Measurements from ENCODE around the gene MPC1L. TPM values are rescaled to one million over a fixed set of nuclear protein-coding genes. Genes with fewer than 3 reads are reported as not detected.

Gene MPC1L
- total RNA-seq, 4 donors from 2014 or later: not detected

DNA sequence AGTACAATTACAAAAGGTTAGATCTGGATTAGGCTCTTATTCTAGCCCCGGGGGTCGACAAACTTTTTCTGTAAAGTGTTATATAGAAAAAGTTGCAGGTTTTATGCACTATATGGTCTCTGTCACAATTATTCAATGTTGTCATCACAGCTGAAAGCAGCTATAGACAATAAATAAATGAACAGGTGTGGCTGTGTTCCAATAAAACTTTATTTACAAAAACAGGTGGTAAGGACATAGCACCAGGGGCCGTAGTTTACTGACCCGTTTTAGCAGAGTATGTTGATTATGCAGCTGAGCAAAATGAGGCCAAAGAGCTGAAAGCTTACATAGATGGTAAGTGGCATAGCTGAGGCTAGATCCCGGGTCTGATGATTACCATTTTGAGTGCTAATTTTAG, 37.2 kb downstream of the MPC1L start:
- intact Hi-C loops (cut with DNase I; ENCODE audit: low total_unique reads): no loop called here
- peaks cover 0 to 4% (median 0%) of the 10 kb centered on the region in 4 donors for H3K36me3 ChIP-seq
- H3K27me3 ChIP-seq: no peaks in the 10 kb centered on the region
- WGBS, 2 donors (ENCODE audit: low coverage in 1 of 2): 87 to 94% methylated on average over 2 to 5 of the region's 5 CpGs
- no peaks in the 10 kb centered on the region for H3K4me1 ChIP-seq
- H3K4me3 ChIP-seq: no peak overlapping the region
- no peaks in the 10 kb centered on the region for H3K9me3 ChIP-seq
- in situ Hi-C loops (cut with MboI; ENCODE audit: low pct_ligation_motif_present in 1 of 4, low pct_unique_long_range_greater_than_20kb in 1 of 4, low sequenced_read_pairs in 3 of 4): loop anchor here (25.0 kb wide), 3 partner anchors 127 to 477 kb away; no protein-coding TSS in a partner anchor
- no peak for DNase-seq
- no peak for TF ChIP-seq EP300 (IDR thresholded peaks at IDR 0.05; ENCODE audit: low read depth)
- H3K27ac ChIP-seq: no peak overlapping the region

- 100% methylated on average over 1 to 2 of the region's 2 CpGs for WGBS, 2 donors (ENCODE audit: low coverage in 1 of 2)
- no peaks in the 10 kb centered on the region for H3K27me3 ChIP-seq
- H3K36me3 ChIP-seq: peaks cover 0 to 4% (median 0%) of the 10 kb centered on the region in 4 donors
- intact Hi-C loops (cut with DNase I; ENCODE audit: low total_unique reads) (no loop called here), in situ Hi-C loops (cut with MboI; ENCODE audit: low pct_ligation_motif_present in 1 of 4, low pct_unique_long_range_greater_than_20kb in 1 of 4, low sequenced_read_pairs in 3 of 4) (loop anchor here (25.0 kb wide), 3 partner anchors 126 to 476 kb away; no protein-coding TSS in a partner anchor)
- no peak for DNase-seq
- no peak overlapping the region for H3K4me3 ChIP-seq
- no peak for TF ChIP-seq POLR2A (IDR thresholded peaks at IDR 0.05)
- no peaks in the 10 kb centered on the region for H3K4me1 ChIP-seq
- H3K27ac ChIP-seq: no peak overlapping the region
- H3K9me3 ChIP-seq: no peaks in the 10 kb centered on the region
Measured at GRCh38 chrX:40661489-40661888, 38.3 kb downstream of the MPC1L start.

GRCh38 chrX:40663078-40663740, 40.0 kb downstream of the MPC1L start:
- Histone ChIP-seq H3K27me3 (no peaks in the 10 kb centered on the region), H3K9me3 (no peaks in the 10 kb centered on the region), H3K4me1 (no peaks in the 10 kb centered on the region), H3K36me3 (peaks cover 0 to under 1% (median 0%) of the 10 kb centered on the region in 4 donors), H3K4me3 (no peak overlapping the region), H3K27ac (no peak overlapping the region)
- in situ Hi-C loops (cut with MboI; ENCODE audit: low pct_ligation_motif_present in 1 of 4, low pct_unique_long_range_greater_than_20kb in 1 of 4, low sequenced_read_pairs in 3 of 4) (loop anchor here (25.0 kb wide), 3 partner anchors 124 to 474 kb away; no protein-coding TSS in a partner anchor), intact Hi-C loops (cut with DNase I; ENCODE audit: low total_unique reads) (no loop called here)
- WGBS, 2 donors (ENCODE audit: low coverage in 1 of 2): 91% methylated on average over 3 of the region's 3 CpGs; no CpG with 5 or more reads in 1 of the 2 donors
- DNase-seq: no peak
- TF ChIP-seq POLR2AphosphoS5 (IDR thresholded peaks at IDR 0.05) (no peak), POLR2A (IDR thresholded peaks at IDR 0.05) (no peak), EP300 (IDR thresholded peaks at IDR 0.05; ENCODE audit: low read depth) (no peak)
- TF ChIP-seq, protein P1, sequence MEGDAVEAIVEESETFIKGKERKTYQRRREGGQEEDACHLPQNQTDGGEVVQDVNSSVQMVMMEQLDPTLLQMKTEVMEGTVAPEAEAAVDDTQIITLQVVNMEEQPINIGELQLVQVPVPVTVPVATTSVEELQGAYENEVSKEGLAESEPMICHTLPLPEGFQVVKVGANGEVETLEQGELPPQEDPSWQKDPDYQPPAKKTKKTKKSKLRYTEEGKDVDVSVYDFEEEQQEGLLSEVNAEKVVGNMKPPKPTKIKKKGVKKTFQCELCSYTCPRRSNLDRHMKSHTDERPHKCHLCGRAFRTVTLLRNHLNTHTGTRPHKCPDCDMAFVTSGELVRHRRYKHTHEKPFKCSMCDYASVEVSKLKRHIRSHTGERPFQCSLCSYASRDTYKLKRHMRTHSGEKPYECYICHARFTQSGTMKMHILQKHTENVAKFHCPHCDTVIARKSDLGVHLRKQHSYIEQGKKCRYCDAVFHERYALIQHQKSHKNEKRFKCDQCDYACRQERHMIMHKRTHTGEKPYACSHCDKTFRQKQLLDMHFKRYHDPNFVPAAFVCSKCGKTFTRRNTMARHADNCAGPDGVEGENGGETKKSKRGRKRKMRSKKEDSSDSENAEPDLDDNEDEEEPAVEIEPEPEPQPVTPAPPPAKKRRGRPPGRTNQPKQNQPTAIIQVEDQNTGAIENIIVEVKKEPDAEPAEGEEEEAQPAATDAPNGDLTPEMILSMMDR (IDR thresholded peaks at IDR 0.05): no peak

GRCh38 chrX:40663880-40664630, 40.8 kb downstream of the MPC1L start:
- in situ Hi-C loops (cut with MboI; ENCODE audit: low pct_ligation_motif_present in 1 of 4, low pct_unique_long_range_greater_than_20kb in 1 of 4, low sequenced_read_pairs in 3 of 4) (loop anchor here (25.0 kb wide), 3 partner anchors 123 to 473 kb away; no protein-coding TSS in a partner anchor), intact Hi-C loops (cut with DNase I; ENCODE audit: low total_unique reads) (no loop called here)
- TF ChIP-seq, protein P1 (IDR thresholded peaks at IDR 0.05): peak in 2 of 5 experiments; percentile 8 to 28
- no peak for TF ChIP-seq POLR2AphosphoS5 (IDR thresholded peaks at IDR 0.05)
- no peak for TF ChIP-seq POLR2A (IDR thresholded peaks at IDR 0.05)
- no peak for TF ChIP-seq EP300 (IDR thresholded peaks at IDR 0.05; ENCODE audit: low read depth)
- H3K9me3 ChIP-seq: no peaks in the 10 kb centered on the region
- H3K27me3 ChIP-seq: no peaks in the 10 kb centered on the region
- H3K4me3 ChIP-seq: no peak overlapping the region
- DNase-seq: no peak
- WGBS, 2 donors (ENCODE audit: low coverage in 1 of 2): 60 to 65% methylated on average over 1 to 6 of the region's 6 CpGs
- no peak overlapping the region for H3K27ac ChIP-seq
- H3K4me1 ChIP-seq: no peaks in the 10 kb centered on the region
- H3K36me3 ChIP-seq: no peaks in the 10 kb centered on the region

GRCh38 chrX:40671126-40671525, 47.9 kb downstream of the MPC1L start:
- WGBS, 2 donors (ENCODE audit: low coverage in 1 of 2): 70% methylated on average over 6 of the region's 6 CpGs; no CpG with 5 or more reads in 1 of the 2 donors
- intact Hi-C loops (cut with DNase I; ENCODE audit: low total_unique reads) (no loop called here), in situ Hi-C loops (cut with MboI; ENCODE audit: low pct_ligation_motif_present in 1 of 4, low pct_unique_long_range_greater_than_20kb in 1 of 4, low sequenced_read_pairs in 3 of 4) (loop anchor here (25.0 kb wide), 3 partner anchors 116 to 466 kb away; no protein-coding TSS in a partner anchor)
- no peak overlapping the region for H3K27ac ChIP-seq
- no peaks in the 10 kb centered on the region for H3K27me3 ChIP-seq
- no peaks in the 10 kb centered on the region for H3K9me3 ChIP-seq
- no peaks in the 10 kb centered on the region for H3K4me1 ChIP-seq
- H3K4me3 ChIP-seq: no peak overlapping the region
- H3K36me3 ChIP-seq: peaks cover 0 to 4% (median 0%) of the 10 kb centered on the region in 4 donors
- no peak for TF ChIP-seq EP300 (IDR thresholded peaks at IDR 0.05; ENCODE audit: low read depth)
- TF ChIP-seq, protein P1 (IDR thresholded peaks at IDR 0.05): no peak
- TF ChIP-seq POLR2A (IDR thresholded peaks at IDR 0.05): no peak
- no peak for TF ChIP-seq POLR2AphosphoS5 (IDR thresholded peaks at IDR 0.05)
- DNase-seq: no peak
